Prostate gland (tissue), 2 donors: Measurements from ENCODE around the gene ARSB. TPM values are rescaled to one million over a fixed set of nuclear protein-coding genes. Genes with fewer than 3 reads are reported as not detected.

Experiments used
- DNase-seq: peaks from one replicate; pipeline ENCODE4 v3.0.0-alpha.2; 2019; ENCODE audit warnings: low spot score
- H3K27ac ChIP-seq, 2 donors: fragments of 200-600 bp; sonication (generic); 2 replicates each; pipeline ENCODE4 v1.5.1; 2017 to 2019
- H3K27me3 ChIP-seq: fragments of 200-600 bp; sonication (generic); replicated peaks from 2 replicates; pipeline ENCODE4 v1.5.1; 2019; ENCODE audit not compliant: insufficient read depth
- H3K36me3 ChIP-seq, 2 donors: fragments of 200-600 bp; sonication (generic); 1 replicate in 1 of 2; 2 replicates in 1 of 2; pipeline versions ENCODE4 v1.5.1 to v1.8.1; 2017 to 2019
- H3K4me1 ChIP-seq: fragments of 200-600 bp; sonication (generic); replicated peaks from 2 replicates; pipeline ENCODE4 v1.5.1; 2019
- H3K4me3 ChIP-seq, 2 donors: fragments of 200-600 bp; sonication (generic); 2 replicates each; pipeline ENCODE4 v1.5.1; 2017 to 2019
- H3K9me3 ChIP-seq: fragments of 200-600 bp; sonication (generic); 2 replicates; pipeline ENCODE4 v1.5.1; 2017
- POLR2A ChIP-seq: fragments of 450-650 bp; IDR thresholded peaks from one replicate; pipeline ENCODE4 v1.6.1; 2016; ENCODE audit warnings: antibody characterized with exemption, mild to moderate bottlenecking
- POLR2AphosphoS5 ChIP-seq: sonication (generic); formaldehyde crosslinking; IDR thresholded peaks from one replicate; pipeline ENCODE4 v1.6.1; 2017; ENCODE audit warnings: antibody characterized with exemption
- WGBS: methylation state at CpG from one replicate; pipeline ENCODE4 v1.1.5; 2018; 5-methylcytosine and 5-hydroxymethylcytosine counted together
- intact Hi-C: fragments of 100-400 bp; cut with DNase I; formaldehyde crosslinking; loops from one replicate; pipeline ENCODE4 v1.14.2; 2022
- total RNA-seq, 2 donors: library from RNA; depleted of rRNA; stranded (reverse); fragments of >200 nt; gene quantifications; one replicate each; pipeline ENCODE4 v1.1.0, GENCODE V29; 2016
- TF ChIP-seq, protein P1 (sequence below), 4 experiments: fragments of 200-600 bp in 2 of 4; fragments of 450-650 bp in 2 of 4; sonication (generic) in 2 of 4; IDR thresholded peaks; 1 replicate in 3 of 4; 2 replicates in 1 of 4; pipeline ENCODE4 v1.5.1; 2016 to 2019; ENCODE audit warnings: antibody characterized with exemption in 4 of 4, mild to moderate bottlenecking in 2 of 4, moderate library complexity in 2 of 4

ARSB gene
- total RNA-seq, 2 donors from 2014 or later: 5.4 to 14.9 TPM

DNA sequence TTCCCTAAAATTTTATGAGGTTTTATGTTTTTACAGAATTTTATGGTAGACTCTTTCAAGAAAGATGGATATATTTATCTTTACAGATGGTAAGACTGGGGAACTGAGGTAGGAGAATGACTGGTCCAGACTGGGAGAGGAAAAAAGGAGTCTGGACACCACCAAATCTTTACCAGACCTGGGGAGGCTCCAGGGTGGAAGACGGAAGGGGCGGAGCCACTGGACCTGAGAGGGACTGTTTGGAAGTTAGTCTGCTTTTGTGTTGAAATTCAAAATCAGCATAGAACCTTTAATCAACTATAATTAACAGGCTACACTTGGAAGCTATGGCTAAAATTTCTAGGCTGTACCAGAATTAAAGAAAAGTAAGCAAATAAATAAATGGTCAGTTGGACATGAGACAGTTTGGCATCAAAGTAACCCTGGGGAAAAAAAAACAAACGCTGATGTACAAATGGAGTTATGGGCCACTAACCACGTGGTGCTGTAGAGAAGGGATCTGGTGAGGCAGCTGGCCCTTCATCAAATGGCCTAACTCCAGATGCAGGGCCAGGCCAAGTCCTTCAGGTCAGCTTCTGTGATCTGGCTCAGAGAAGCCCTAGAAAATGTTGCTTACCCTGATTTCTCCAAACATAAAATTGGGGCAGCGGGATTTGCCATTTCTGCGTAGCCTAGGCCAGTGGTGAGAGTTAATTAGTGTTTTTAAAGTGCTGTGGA is 155.1 kb downstream of the ARSB start:
- Histone ChIP-seq H3K27me3 (no peaks in the 10 kb centered on the region), H3K4me1 (no peaks in the 10 kb centered on the region), H3K4me3 (no peak overlapping the region), H3K9me3 (no peaks in the 10 kb centered on the region), H3K36me3 (no peaks in the 10 kb centered on the region), H3K27ac (no peak overlapping the region)
- WGBS: 27% methylated on average over 6 of the region's 6 CpGs
- intact Hi-C loops: no loop called here
- TF ChIP-seq POLR2A: no peak
- TF ChIP-seq POLR2AphosphoS5: peak; percentile 26
- no peak for DNase-seq

DNA sequence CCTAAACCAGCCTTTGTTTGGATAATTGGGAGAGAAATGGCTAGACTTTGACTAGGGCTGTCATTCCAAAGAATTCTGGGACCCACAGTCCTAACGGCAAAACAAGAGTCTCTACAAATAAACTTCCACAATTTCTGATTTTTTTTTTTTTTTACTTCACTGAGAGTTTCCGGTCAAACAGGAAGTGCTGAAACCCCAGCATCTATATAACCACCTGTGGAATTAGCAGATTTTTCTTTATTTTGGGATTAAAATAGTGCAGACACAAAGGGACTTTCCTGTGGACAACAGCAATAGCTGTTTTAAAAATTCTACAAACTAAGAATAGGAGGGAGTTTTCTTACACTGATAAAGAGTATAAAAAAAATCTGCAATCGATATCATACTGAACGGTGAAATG is 157.4 kb downstream of the ARSB start:
- Histone ChIP-seq H3K4me3 (no peak overlapping the region), H3K4me1 (no peaks in the 10 kb centered on the region), H3K36me3 (no peaks in the 10 kb centered on the region), H3K27ac (no peak overlapping the region), H3K9me3 (no peaks in the 10 kb centered on the region), H3K27me3 (no peaks in the 10 kb centered on the region)
- TF ChIP-seq POLR2A: no peak
- no peak for TF ChIP-seq POLR2AphosphoS5
- TF ChIP-seq, protein P1, sequence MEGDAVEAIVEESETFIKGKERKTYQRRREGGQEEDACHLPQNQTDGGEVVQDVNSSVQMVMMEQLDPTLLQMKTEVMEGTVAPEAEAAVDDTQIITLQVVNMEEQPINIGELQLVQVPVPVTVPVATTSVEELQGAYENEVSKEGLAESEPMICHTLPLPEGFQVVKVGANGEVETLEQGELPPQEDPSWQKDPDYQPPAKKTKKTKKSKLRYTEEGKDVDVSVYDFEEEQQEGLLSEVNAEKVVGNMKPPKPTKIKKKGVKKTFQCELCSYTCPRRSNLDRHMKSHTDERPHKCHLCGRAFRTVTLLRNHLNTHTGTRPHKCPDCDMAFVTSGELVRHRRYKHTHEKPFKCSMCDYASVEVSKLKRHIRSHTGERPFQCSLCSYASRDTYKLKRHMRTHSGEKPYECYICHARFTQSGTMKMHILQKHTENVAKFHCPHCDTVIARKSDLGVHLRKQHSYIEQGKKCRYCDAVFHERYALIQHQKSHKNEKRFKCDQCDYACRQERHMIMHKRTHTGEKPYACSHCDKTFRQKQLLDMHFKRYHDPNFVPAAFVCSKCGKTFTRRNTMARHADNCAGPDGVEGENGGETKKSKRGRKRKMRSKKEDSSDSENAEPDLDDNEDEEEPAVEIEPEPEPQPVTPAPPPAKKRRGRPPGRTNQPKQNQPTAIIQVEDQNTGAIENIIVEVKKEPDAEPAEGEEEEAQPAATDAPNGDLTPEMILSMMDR (IDR thresholded peaks at IDR 0.05): no peak
- 67% methylated on average over 4 of the region's 4 CpGs for WGBS
- intact Hi-C loops: no loop called here
- DNase-seq: no peak

DNA sequence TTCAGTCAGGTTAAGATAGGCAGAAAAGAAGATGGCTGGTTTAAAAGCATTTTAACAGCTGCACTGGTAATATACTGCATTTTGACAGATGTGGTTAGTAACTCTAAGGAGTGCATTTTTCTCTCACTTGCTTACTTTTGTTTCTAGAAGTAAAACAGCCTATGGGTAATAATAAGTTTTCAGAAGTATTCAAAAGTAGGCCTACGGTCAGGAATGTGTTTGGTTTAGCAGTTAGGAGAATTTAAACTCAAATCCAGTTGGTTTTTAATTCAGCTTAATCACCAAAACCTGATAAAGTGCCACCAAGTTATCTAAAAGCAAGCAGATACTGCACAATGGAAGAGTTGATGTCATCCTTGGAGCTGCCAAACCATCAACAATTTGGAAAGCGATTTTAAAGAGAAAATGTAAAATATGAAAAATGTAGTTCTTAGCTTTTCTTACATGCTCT is 160.3 kb downstream of the ARSB start:
- intact Hi-C loops: no loop called here
- no peak overlapping the region for H3K27ac ChIP-seq
- WGBS: 36% methylated on average over 2 of the region's 2 CpGs

DNA sequence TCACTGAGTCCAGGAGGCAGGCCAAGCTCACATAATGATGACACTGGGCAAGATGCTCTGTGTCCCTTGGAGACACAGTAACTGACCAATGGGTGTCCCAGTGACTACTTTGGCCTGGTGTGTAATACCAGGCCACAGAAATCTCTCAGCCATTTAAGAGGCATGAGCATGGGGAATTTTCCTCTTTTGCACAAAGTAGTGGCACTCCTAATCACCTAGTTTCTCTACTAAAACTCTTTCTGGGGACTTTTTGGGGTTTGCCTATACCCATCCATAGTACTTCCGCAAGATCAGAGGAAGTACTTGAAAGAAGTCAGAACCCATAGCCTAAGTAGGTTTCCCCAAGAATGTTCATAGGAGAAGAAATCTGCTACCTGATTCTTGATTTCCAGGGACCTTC is 161.9 kb downstream of the ARSB start:
- TF ChIP-seq, protein P1 (IDR thresholded peaks at IDR 0.05): no peak
- TF ChIP-seq POLR2AphosphoS5 (no peak), POLR2A (no peak)
- Histone ChIP-seq H3K4me1 (no peaks in the 10 kb centered on the region), H3K27ac (no peak overlapping the region), H3K4me3 (no peak overlapping the region), H3K9me3 (no peaks in the 10 kb centered on the region), H3K36me3 (no peaks in the 10 kb centered on the region), H3K27me3 (no peaks in the 10 kb centered on the region)
- no peak for DNase-seq
- 100% methylated on average over 1 of the region's 1 CpG for WGBS
- intact Hi-C loops: no loop called here

More for the DNA sequence above, 160.3 kb downstream of the ARSB start:
- Histone ChIP-seq H3K9me3 (no peaks in the 10 kb centered on the region), H3K4me3 (no peak overlapping the region), H3K4me1 (no peaks in the 10 kb centered on the region), H3K27me3 (no peaks in the 10 kb centered on the region), H3K36me3 (no peaks in the 10 kb centered on the region)
- TF ChIP-seq, protein P1 (IDR thresholded peaks at IDR 0.05): no peak
- TF ChIP-seq POLR2AphosphoS5 (no peak), POLR2A (no peak)
- DNase-seq: no peak

DNA sequence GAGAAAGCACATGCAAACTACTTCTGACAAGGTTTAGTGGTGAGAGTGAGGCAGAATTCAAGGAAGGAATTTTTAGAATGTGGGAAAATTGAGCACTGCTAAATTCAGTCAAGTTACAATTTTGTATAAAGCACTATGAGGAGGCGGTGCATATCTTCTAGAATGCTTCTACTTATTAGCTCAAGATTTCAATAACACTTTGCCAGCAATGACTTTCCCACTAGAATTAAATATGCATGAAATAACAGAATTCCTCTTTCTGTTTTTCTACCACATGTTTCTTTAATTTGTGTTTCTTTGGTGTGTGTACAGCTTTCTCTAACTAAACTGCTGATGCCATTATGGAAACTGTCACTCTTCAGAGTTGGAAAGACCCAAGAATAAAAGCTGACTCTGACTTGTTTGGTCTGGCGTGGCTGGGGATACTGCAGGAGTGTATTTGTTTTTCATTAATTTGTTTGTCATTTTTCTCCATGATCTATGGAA is 163.5 kb downstream of the ARSB start:
- intact Hi-C loops: no loop called here
- H3K36me3 ChIP-seq: no peaks in the 10 kb centered on the region
- 92% methylated on average over 2 of the region's 2 CpGs for WGBS
- no peak overlapping the region for H3K27ac ChIP-seq
- no peaks in the 10 kb centered on the region for H3K27me3 ChIP-seq
- no peak for TF ChIP-seq POLR2AphosphoS5
- TF ChIP-seq, protein P1 (IDR thresholded peaks at IDR 0.05): no peak
- no peak for TF ChIP-seq POLR2A
- no peaks in the 10 kb centered on the region for H3K4me1 ChIP-seq
- H3K9me3 ChIP-seq: no peaks in the 10 kb centered on the region
- H3K4me3 ChIP-seq: no peak overlapping the region
- DNase-seq: no peak
